Loucy (cell line): ENCODE measurements around the gene EIF2S2.
"Not testable (repeated sequence)": the region's sequence is repeated elsewhere in the genome, so short reads cannot be mapped to it uniquely, and the experiment has no call there.

ENCODE experiments used
- H2AFZ ChIP-seq: fragments of 200-600 bp; sonication (generic); 2 replicates; pipeline ENCODE4 v1.6.0; 2016; ENCODE audit warnings: antibody characterized with exemption, mild to moderate bottlenecking, low read length, moderate library complexity
- H3F3A ChIP-seq: fragments of 200-600 bp; 2 replicates; pipeline ENCODE4 v1.6.0; 2016; ENCODE audit warnings: antibody characterized with exemption, low read depth, mild to moderate bottlenecking
- H3K27me3 ChIP-seq: fragments of 200-600 bp; sonication (generic); 2 replicates; pipeline ENCODE4 v1.6.1; 2014; ENCODE audit warnings: low read length, mild to moderate bottlenecking; ENCODE audit not compliant: insufficient read depth, poor library complexity, severe bottlenecking
- H3K36me3 ChIP-seq: fragments of 200-600 bp; sonication (generic); 2 replicates; pipeline ENCODE4 v1.6.1; 2016; ENCODE audit warnings: low read length; ENCODE audit not compliant: insufficient read depth
- H3K4me1 ChIP-seq: fragments of 200-600 bp; sonication (generic); 2 replicates; pipeline ENCODE4 v1.5.1; 2014; ENCODE audit warnings: low read length, mild to moderate bottlenecking; ENCODE audit not compliant: insufficient read depth, poor library complexity, severe bottlenecking
- H3K4me2 ChIP-seq: fragments of 200-600 bp; sonication (generic); 2 replicates; pipeline ENCODE4 v1.6.0; 2014; ENCODE audit warnings: antibody characterized with exemption, low read length, low read depth, mild to moderate bottlenecking; ENCODE audit not compliant: poor library complexity, severe bottlenecking
- H3K4me3 ChIP-seq: fragments of 200-600 bp; sonication (generic); 2 replicates; pipeline ENCODE4 v1.5.1; 2014; ENCODE audit warnings: low read length, mild to moderate bottlenecking, mixed read lengths; ENCODE audit not compliant: poor library complexity, severe bottlenecking
- H3K79me2 ChIP-seq: fragments of 200-600 bp; sonication (generic); 2 replicates; pipeline ENCODE4 v1.6.1; 2014; ENCODE audit warnings: low read length; ENCODE audit not compliant: insufficient read depth
- H3K9ac ChIP-seq: fragments of 200-600 bp; sonication (generic); 2 replicates; pipeline ENCODE4 v1.6.0; 2014; ENCODE audit warnings: mild to moderate bottlenecking, low read depth, low read length, moderate library complexity; ENCODE audit not compliant: poor library complexity, severe bottlenecking
- H3K9me2 ChIP-seq: fragments of 200-600 bp; sonication (generic); replicated peaks from 2 replicates; pipeline ENCODE4 v1.6.1; 2016; ENCODE audit warnings: low read depth, low read length, mixed read lengths
- H3K9me3 ChIP-seq: fragments of 200-600 bp; sonication (generic); 2 replicates; pipeline ENCODE4 v1.6.1; 2014; ENCODE audit warnings: mild to moderate bottlenecking, antibody characterized with exemption, low read length, low read depth; ENCODE audit not compliant: insufficient read depth
- H4K20me1 ChIP-seq: fragments of 200-600 bp; sonication (generic); 2 replicates; pipeline ENCODE4 v1.6.0; 2014; ENCODE audit warnings: antibody characterized with exemption, low read length, mild to moderate bottlenecking; ENCODE audit not compliant: insufficient read depth, poor library complexity, severe bottlenecking
- CTCF ChIP-seq: fragments of 200-600 bp; sonication (generic); conservative IDR thresholded peaks from 2 replicates; pipeline ENCODE4 v1.5.1; 2014; ENCODE audit warnings: mild to moderate bottlenecking, antibody characterized with exemption, low read length
- EZH2phosphoT487 ChIP-seq: fragments of 200-600 bp; IDR thresholded peaks from 2 replicates; pipeline ENCODE4 v1.6.1; 2018; ENCODE audit warnings: antibody characterized with exemption, mild to moderate bottlenecking, moderate library complexity, borderline replicate concordance

EIF2S2 gene

GRCh38 chr20:34111702-34112599 is at the start of gene EIF2S2:
Gene EIF2S2, minus strand, starts transcription at chr20:34112243. Its CDS starts 133 bp downstream, at chr20:34112110.
- H3K36me3 ChIP-seq = peaks cover 6% of the 10 kb centered on the region; the same call in 1 of the 2 replicates
- H2AFZ ChIP-seq = peak within 1 kb of the TSS; percentile 88
- H3F3A ChIP-seq = no peaks in the 10 kb centered on the region
- peaks cover 7% of the 10 kb centered on the region for H3K27me3 ChIP-seq
- H3K4me1 ChIP-seq = peaks cover 43% of the 10 kb centered on the region
- no peak for TF ChIP-seq EZH2phosphoT487
- TF ChIP-seq CTCF = no peak
- peaks cover 51% of the 10 kb centered on the region for H3K79me2 ChIP-seq
- H3K9me2 ChIP-seq = no peaks in the 10 kb centered on the region
- H3K4me2 ChIP-seq = peak within 1 kb of the TSS; percentile 99
- H3K9me3 ChIP-seq = no peaks in the 10 kb centered on the region
- H3K4me3 ChIP-seq = peak within 1 kb of the TSS; percentile 84
- H4K20me1 ChIP-seq = peaks cover 47% of the 10 kb centered on the region
- peak within 1 kb of the TSS; percentile 87 for H3K9ac ChIP-seq

- not testable (repeated sequence) for H3K9me3 ChIP-seq, H3K4me1 ChIP-seq, H3K4me3 ChIP-seq, H3K79me2 ChIP-seq, H3F3A ChIP-seq, H4K20me1 ChIP-seq, H3K4me2 ChIP-seq, H3K9ac ChIP-seq, H3K27me3 ChIP-seq, H3K36me3 ChIP-seq, H3K9me2 ChIP-seq, H2AFZ ChIP-seq
These were observed 45.7 kb upstream of the EIF2S2 start for GRCh38 chr20:34157697-34158096.

DNA sequence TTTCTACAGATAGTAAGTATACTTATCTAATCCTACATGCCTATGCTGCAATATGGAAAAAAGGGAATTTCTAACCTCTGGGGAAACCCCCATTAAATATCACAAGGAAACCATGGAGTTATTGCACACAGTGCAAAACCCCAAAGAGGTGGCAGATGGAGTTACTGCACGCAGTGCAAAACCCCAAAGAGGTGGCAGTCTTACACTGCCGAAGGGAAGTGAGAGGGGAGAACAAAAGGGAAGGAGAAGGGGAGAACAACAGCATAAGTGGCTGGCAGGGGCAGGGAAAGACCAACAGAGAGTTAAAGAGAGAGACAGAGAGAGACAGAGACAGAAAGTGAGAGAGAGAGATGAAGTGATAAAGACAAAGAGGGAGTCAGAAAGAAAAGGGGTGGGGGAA is 43.8 kb upstream of the EIF2S2 start:
- H3K4me1 ChIP-seq = no peaks in the 10 kb centered on the region
- H3K9me2 ChIP-seq = no peaks in the 10 kb centered on the region
- TF ChIP-seq CTCF = no peak
- TF ChIP-seq EZH2phosphoT487 = no peak
- no peaks in the 10 kb centered on the region for H4K20me1 ChIP-seq
- H2AFZ ChIP-seq = no peak overlapping the region
- H3K9ac ChIP-seq = no peak overlapping the region
- H3K36me3 ChIP-seq = no peaks in the 10 kb centered on the region
- H3K27me3 ChIP-seq = no peaks in the 10 kb centered on the region
- H3K4me2 ChIP-seq = no peak overlapping the region
- no peaks in the 10 kb centered on the region for H3K9me3 ChIP-seq
- H3K4me3 ChIP-seq = no peak overlapping the region
- no peaks in the 10 kb centered on the region for H3K79me2 ChIP-seq
- H3F3A ChIP-seq = no peaks in the 10 kb centered on the region

- not testable (repeated sequence) for H3K4me2 ChIP-seq, H3F3A ChIP-seq, H2AFZ ChIP-seq, H3K9me2 ChIP-seq, H3K9ac ChIP-seq, H3K9me3 ChIP-seq, H3K79me2 ChIP-seq, H3K36me3 ChIP-seq, H3K4me1 ChIP-seq, H3K4me3 ChIP-seq, H3K27me3 ChIP-seq, H4K20me1 ChIP-seq
These were observed 41.1 kb upstream of the EIF2S2 start for GRCh38 chr20:34153169-34153568.

GRCh38 chr20:34152073-34152472 is 40.0 kb upstream of the EIF2S2 start:
- H3K36me3 ChIP-seq, H3F3A ChIP-seq, H3K9me3 ChIP-seq, H3K9ac ChIP-seq, H3K4me3 ChIP-seq, H3K4me2 ChIP-seq, H3K27me3 ChIP-seq, H3K4me1 ChIP-seq, H2AFZ ChIP-seq, H3K79me2 ChIP-seq, H4K20me1 ChIP-seq, H3K9me2 ChIP-seq: not testable (repeated sequence)
